GM12873 (cell line): ENCODE measurements around the gene KREMEN1.

ENCODE experiments used
- CTCF ChIP-seq: IDR thresholded peaks from 2 replicates; pipeline ENCODE4 v1.5.1; 2012; ENCODE audit warnings: low read depth, mild to moderate bottlenecking, moderate library complexity, low read length, control low read depth; ENCODE audit not compliant: insufficient read depth; ENCODE audit errors: missing control alignments

KREMEN1 gene

GRCh38 chr22:29147331-29147899 is 74.6 kb downstream of the KREMEN1 start:
- no peak for TF ChIP-seq CTCF

GRCh38 chr22:29148036-29148435 is 75.2 kb downstream of the KREMEN1 start:
- TF ChIP-seq CTCF: no peak

GRCh38 chr22:29148826-29149225 is 76.0 kb downstream of the KREMEN1 start:
- TF ChIP-seq CTCF: no peak

- no peak for TF ChIP-seq CTCF
Measured at GRCh38 chr22:29149841-29150555, 77.2 kb downstream of the KREMEN1 start.

GRCh38 chr22:29150701-29151100 is 77.9 kb downstream of the KREMEN1 start:
- TF ChIP-seq CTCF: no peak

GRCh38 chr22:29151316-29151715 is 78.5 kb downstream of the KREMEN1 start:
- no peak for TF ChIP-seq CTCF

GRCh38 chr22:29152045-29152953 is 79.5 kb downstream of the KREMEN1 start:
- TF ChIP-seq CTCF: no peak
